MCF 10A (cell line): Measurements from ENCODE around the gene SSMEM1. TPM values are rescaled to one million over a fixed set of nuclear protein-coding genes. Genes with fewer than 3 reads are reported as not detected.
"Not testable (repeated sequence)": the region's sequence is repeated elsewhere in the genome, so short reads cannot be mapped to it uniquely, and the experiment has no call there.

Experiments used
- BruUV-seq: library from RNA; stranded (reverse); fragments of 400-500 nt; replicated peaks from 2 replicates; lab custom pipeline; 2021; lab: Mats Ljungman, UMichigan
- CTCF ChIA-PET: fragments of 300-600 bp; sonication (Branson Sonifier 250); formaldehyde crosslinking; extraction: SDS; loops from one replicate; lab custom pipeline; 2021; ENCODE audit warnings: antibody characterized with exemption, inconsistent platforms; lab: Yijun Ruan, JAX
- POLR2A ChIA-PET: fragments of 300-600, 350-650 bp; sonication (Branson Sonifier 250); formaldehyde crosslinking; extraction: SDS; loops from one replicate; lab custom pipeline; 2020; ENCODE audit warnings: antibody characterized with exemption, inconsistent platforms; lab: Yijun Ruan, JAX
- DNase-seq: peaks from one replicate; pipeline ENCODE4 v3.0.0-alpha.2; 2018; ENCODE audit not compliant: unreplicated experiment
- H3K27ac Mint-ChIP-seq: one replicate; pipeline ENCODE4 v1.8.0; 2022; ENCODE audit warnings: mild to moderate bottlenecking, low read depth, mixed read lengths; ENCODE audit not compliant: unreplicated experiment
- H3K27me3 Mint-ChIP-seq: one replicate; pipeline ENCODE4 v1.8.0; 2022; ENCODE audit warnings: mixed read lengths; ENCODE audit not compliant: insufficient read depth, unreplicated experiment
- H3K36me3 Mint-ChIP-seq: one replicate; pipeline ENCODE4 v1.8.0; 2022; ENCODE audit warnings: mild to moderate bottlenecking, moderate library complexity, mixed read lengths; ENCODE audit not compliant: insufficient read depth, unreplicated experiment
- H3K4me1 Mint-ChIP-seq: one replicate; pipeline ENCODE4 v1.8.0; 2022; ENCODE audit warnings: mixed read lengths; ENCODE audit not compliant: insufficient read depth, unreplicated experiment
- H3K4me3 Mint-ChIP-seq: one replicate; pipeline ENCODE4 v1.8.0; 2022; ENCODE audit warnings: mild to moderate bottlenecking, moderate library complexity, mixed read lengths; ENCODE audit not compliant: unreplicated experiment
- H3K9me3 Mint-ChIP-seq: one replicate; pipeline ENCODE4 v1.8.0; 2022; ENCODE audit warnings: mixed read lengths; ENCODE audit not compliant: unreplicated experiment
- intact Hi-C: fragments of 100-400 bp; cut with micrococcal nuclease; formaldehyde crosslinking; loops from 2 replicates; pipeline ENCODE4 v1.14.1; 2022
- total RNA-seq: library from RNA; stranded (reverse); gene quantifications from 2 replicates; pipeline ENCODE4 v1.2.3, GENCODE V29; 2022
- TF ChIP-seq, protein P1 (sequence below): fragments of 200-600 bp; IDR thresholded peaks from one replicate; pipeline ENCODE4 v1.8.0; 2022; ENCODE audit warnings: antibody characterized with exemption, mild to moderate bottlenecking; ENCODE audit not compliant: unreplicated experiment

The SSMEM1 gene
- total RNA-seq, 1 experiment from 2014 or later: not detected

DNA sequence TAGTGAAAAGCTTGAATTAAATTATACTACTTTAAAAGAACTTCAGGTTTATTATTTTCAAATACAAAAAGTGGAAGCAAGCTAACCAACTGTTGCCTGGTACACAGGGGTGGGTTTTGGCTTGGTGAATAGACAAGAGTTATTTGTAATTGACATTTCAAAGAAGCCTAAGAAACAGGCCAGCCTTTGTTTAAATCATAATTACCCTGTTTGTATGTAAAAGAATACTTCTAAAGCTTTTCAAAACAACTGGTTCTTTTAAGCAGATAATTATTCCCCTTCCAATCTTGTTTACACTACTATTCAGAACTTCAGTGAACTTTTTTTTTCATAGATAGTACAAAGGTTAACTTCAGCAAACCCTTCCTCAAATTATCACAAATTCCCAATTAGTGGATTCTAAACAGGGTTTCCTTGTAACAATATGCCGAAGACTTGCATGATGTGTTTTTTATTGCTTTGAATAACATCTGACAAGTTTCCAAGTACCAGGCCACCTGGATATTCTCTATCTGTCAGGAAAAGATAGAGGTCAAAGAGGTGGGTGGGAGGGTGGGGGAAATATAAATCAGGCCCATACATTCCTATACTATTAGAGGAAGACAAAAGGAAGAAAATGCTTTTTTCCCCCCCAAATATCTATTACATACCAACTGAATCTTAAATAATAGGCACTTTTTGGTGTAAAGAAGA is 20.4 kb downstream of the SSMEM1 start:
- intact Hi-C loops: no loop called here
- Mint-ChIP-seq H3K9me3 (no peaks in the 10 kb centered on the region), H3K36me3 (no peaks in the 10 kb centered on the region), H3K4me3 (no peak overlapping the region), H3K4me1 (no peaks in the 10 kb centered on the region), H3K27ac (no peak overlapping the region), H3K27me3 (no peaks in the 10 kb centered on the region)
- POLR2A ChIA-PET: no interaction called here
- BruUV-seq: no TSS peak
- CTCF ChIA-PET: no interaction called here
- DNase-seq: no peak
- TF ChIP-seq, protein P1, sequence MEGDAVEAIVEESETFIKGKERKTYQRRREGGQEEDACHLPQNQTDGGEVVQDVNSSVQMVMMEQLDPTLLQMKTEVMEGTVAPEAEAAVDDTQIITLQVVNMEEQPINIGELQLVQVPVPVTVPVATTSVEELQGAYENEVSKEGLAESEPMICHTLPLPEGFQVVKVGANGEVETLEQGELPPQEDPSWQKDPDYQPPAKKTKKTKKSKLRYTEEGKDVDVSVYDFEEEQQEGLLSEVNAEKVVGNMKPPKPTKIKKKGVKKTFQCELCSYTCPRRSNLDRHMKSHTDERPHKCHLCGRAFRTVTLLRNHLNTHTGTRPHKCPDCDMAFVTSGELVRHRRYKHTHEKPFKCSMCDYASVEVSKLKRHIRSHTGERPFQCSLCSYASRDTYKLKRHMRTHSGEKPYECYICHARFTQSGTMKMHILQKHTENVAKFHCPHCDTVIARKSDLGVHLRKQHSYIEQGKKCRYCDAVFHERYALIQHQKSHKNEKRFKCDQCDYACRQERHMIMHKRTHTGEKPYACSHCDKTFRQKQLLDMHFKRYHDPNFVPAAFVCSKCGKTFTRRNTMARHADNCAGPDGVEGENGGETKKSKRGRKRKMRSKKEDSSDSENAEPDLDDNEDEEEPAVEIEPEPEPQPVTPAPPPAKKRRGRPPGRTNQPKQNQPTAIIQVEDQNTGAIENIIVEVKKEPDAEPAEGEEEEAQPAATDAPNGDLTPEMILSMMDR: no peak

DNA sequence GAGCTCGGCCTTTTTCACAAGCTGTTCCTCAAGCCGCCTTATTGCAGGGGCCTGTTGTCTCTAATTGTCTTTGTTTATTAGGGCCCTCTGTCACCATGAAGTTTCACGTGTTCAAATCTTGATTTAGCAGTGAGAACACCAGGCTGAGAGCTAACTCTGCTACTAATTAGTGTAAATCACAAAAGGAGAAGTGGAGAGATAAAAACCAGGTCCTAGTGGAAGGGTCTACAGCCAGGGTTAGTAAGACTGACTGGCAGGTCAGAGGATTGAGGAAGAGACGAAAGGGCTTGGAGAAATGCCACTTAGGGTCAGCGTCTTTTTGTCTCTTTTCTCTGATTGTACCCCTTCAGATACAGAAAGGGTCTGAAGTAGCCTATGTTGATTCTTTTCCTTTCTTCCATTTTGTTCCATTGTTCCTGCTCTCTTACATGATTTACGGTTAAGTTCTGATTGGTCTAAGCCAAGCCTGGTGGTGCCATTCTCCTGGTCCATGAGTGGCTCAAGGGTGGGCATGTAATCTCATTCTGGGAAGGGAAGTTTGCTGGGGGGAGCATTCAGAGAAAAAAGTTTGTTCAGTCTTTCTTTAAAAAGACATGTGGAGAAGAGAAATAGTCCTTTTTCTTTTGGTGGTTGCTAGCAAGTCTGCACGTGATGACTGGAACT is 21.3 kb downstream of the SSMEM1 start:
- intact Hi-C loops: no loop called here
- POLR2A ChIA-PET: no interaction called here
- Mint-ChIP-seq H3K27me3 (no peaks in the 10 kb centered on the region), H3K4me1 (no peaks in the 10 kb centered on the region), H3K4me3 (no peak overlapping the region), H3K9me3 (no peaks in the 10 kb centered on the region), H3K27ac (no peak overlapping the region), H3K36me3 (no peaks in the 10 kb centered on the region)
- no TSS peak for BruUV-seq
- TF ChIP-seq, protein P1: no peak
- CTCF ChIA-PET: no interaction called here
- DNase-seq: no peak

DNA sequence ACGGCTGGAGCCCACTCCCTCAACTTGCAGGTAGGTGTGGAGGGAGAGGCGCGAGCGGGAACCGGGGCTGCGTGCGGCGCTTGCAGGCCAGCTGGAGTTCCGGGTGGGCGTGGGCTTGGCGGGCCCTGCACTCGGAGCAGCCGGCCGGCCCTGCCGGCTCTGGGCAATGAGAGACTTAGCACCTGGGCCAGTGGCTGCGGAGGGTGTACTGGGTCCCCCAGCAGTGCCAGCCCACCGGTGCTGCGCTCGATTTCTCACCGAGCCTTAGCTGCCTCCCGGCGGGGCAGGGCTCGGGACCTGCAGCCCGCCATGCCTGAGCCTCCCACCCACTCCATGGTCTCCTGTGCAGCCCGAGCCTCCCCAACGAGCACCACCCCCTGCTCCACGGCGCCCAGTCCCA is 22.3 kb downstream of the SSMEM1 start:
- H3K36me3 Mint-ChIP-seq, intact Hi-C loops, H3K4me1 Mint-ChIP-seq, DNase-seq, H3K4me3 Mint-ChIP-seq, BruUV-seq, H3K9me3 Mint-ChIP-seq, POLR2A ChIA-PET, H3K27me3 Mint-ChIP-seq, CTCF ChIA-PET, H3K27ac Mint-ChIP-seq: not testable (repeated sequence)

DNA sequence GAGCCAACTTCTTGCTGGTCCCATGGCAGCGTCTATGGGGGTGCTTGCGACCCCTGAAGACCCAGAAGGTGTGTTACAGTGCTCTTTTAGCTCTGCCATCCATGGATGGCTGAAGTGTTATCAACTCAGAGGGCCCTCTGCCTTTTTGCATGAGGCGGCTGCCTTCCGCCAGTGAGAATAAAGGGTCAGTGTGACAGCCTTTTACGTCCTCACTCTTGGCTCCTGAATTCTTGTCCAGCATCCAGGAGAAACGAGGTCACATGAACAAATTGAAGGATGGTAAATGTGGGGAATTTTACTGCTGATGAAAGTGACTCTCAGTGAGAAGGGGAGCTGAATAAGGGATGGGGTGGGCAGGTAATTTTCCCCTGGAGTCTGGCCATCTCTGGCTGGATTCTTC is 24.1 kb downstream of the SSMEM1 start:
- CTCF ChIA-PET: interaction anchor here (0.8 to 0.9 kb wide), 2 partner anchors 10 to 1170 kb away, joined by 3 read pairs; no protein-coding TSS in a partner anchor
- Mint-ChIP-seq H3K27me3 (no peaks in the 10 kb centered on the region), H3K4me3 (no peak overlapping the region), H3K27ac (no peak overlapping the region), H3K9me3 (no peaks in the 10 kb centered on the region), H3K4me1 (no peaks in the 10 kb centered on the region), H3K36me3 (no peaks in the 10 kb centered on the region)
- intact Hi-C loops: no loop called here
- TF ChIP-seq, protein P1: no peak
- POLR2A ChIA-PET: no interaction called here
- DNase-seq: no peak
- no TSS peak for BruUV-seq
